A549 (cell line): ENCODE data around the gene SEC11A. TPM values are rescaled to one million over a fixed set of nuclear protein-coding genes. Genes with fewer than 3 reads are reported as not detected.

Source experiments
- ATAC-seq, 2 experiments: fragments of 200-7000 bp in 1 of 2; fragments of >200 bp in 1 of 2; cut with Nextera tagmentation in 1 of 2; cut with Tn5 transposase in 1 of 2; 3 replicates each; pipeline versions ENCODE4 v1.8.0 to v1.9.1; 2018 to 2020; ENCODE audit warnings: mild to moderate bottlenecking in 1 of 2, moderate library complexity in 1 of 2
- CTCF ChIA-PET: fragments of 300-600 bp; sonication (Branson Sonifier 250); formaldehyde crosslinking; extraction: SDS; loops from one replicate; lab custom pipeline; 2021; ENCODE audit warnings: antibody characterized with exemption, inconsistent platforms; lab: Yijun Ruan, JAX
- POLR2A ChIA-PET: fragments of 350-600 bp; formaldehyde crosslinking; extraction: SDS; loops from one replicate; lab custom pipeline; 2021; ENCODE audit warnings: antibody characterized with exemption, inconsistent platforms; lab: Yijun Ruan, JAX
- DNase-seq, 2 experiments: peaks; one replicate each; pipeline versions ENCODE4 v3.0.0 to v3.0.0-alpha.2; 2011 to 2016; ENCODE audit warnings: low read depth in 1 of 2, low spot score in 1 of 2
- FAIRE-seq: peaks from 2 replicates; lab custom pipeline; 2011; peaks lifted over from hg19 to GRCh38; lab: Jason Lieb, UNC
- H3K27ac ChIP-seq, 2 experiments: fragments of >200 bp; sonication (Bioruptor Twin); formaldehyde crosslinking; 3 replicates each; pipeline ENCODE4 v1.5.1; 2016 to 2017
- H3K4me1 ChIP-seq: fragments of >200 bp; sonication (Bioruptor Twin); formaldehyde crosslinking; 3 replicates; pipeline ENCODE4 v1.6.1; 2016
- H3K4me2 ChIP-seq: fragments of >200 bp; sonication (Bioruptor Twin); formaldehyde crosslinking; 3 replicates; pipeline ENCODE4 v1.6.1; 2016
- H3K4me3 ChIP-seq: fragments of >200 bp; sonication (Bioruptor Twin); formaldehyde crosslinking; 3 replicates; pipeline ENCODE4 v1.5.1; 2016
- H3K9me3 ChIP-seq: fragments of >200 bp; sonication (Bioruptor Twin); formaldehyde crosslinking; 3 replicates; pipeline ENCODE4 v1.6.1; 2016
- CBX8 ChIP-seq: fragments of 200-600 bp; sonication (generic); IDR thresholded peaks from 2 replicates; pipeline ENCODE4 v1.6.1; 2016
- ESRRA ChIP-seq: fragments of 150-350 bp; IDR thresholded peaks from 2 replicates; pipeline ENCODE4 v1.6.1; 2014; ENCODE audit warnings: mild to moderate bottlenecking, low read length, borderline replicate concordance
- FOSL2 ChIP-seq, 2 experiments: fragments of 450-650 bp in 1 of 2; fragments of >200 bp in 1 of 2; sonication (Bioruptor Twin) in 1 of 2; formaldehyde crosslinking; IDR thresholded peaks; 2 replicates each; pipeline versions ENCODE4 v1.5.0 to v1.6.1; 2016 to 2020; ENCODE audit warnings: mild to moderate bottlenecking in 1 of 2, moderate library complexity in 1 of 2
- KDM1A ChIP-seq: fragments of 200-600 bp; sonication (generic); IDR thresholded peaks from 2 replicates; pipeline ENCODE4 v1.6.1; 2016; ENCODE audit warnings: low read depth, mild to moderate bottlenecking
- KDM5A ChIP-seq: fragments of 200-600 bp; sonication (generic); IDR thresholded peaks from 2 replicates; pipeline ENCODE4 v1.6.1; 2016; ENCODE audit warnings: antibody characterized with exemption, mild to moderate bottlenecking
- MAFK ChIP-seq: fragments of 450-650 bp; IDR thresholded peaks from 2 replicates; pipeline ENCODE4 v1.6.1; 2014; ENCODE audit not compliant: partially characterized antibody
- NFE2L2 ChIP-seq: fragments of 150-350 bp; conservative IDR thresholded peaks from 2 replicates; pipeline ENCODE4 v1.6.1; 2014; ENCODE audit warnings: low read length
- NPAS2 ChIP-seq: fragments of 250-450 bp; sonication (Bioruptor Pico); IDR thresholded peaks from 2 replicates; pipeline ENCODE4 v1.8.0; 2022; ENCODE audit warnings: mild to moderate bottlenecking, moderate library complexity, borderline replicate concordance
- NR3C1 ChIP-seq: fragments of >200 bp; sonication (Bioruptor Twin); formaldehyde crosslinking; IDR thresholded peaks from 3 replicates; pipeline ENCODE4 v1.6.1; 2017
- POLR2A ChIP-seq: IDR thresholded peaks from 2 replicates; pipeline ENCODE4 v1.6.1; 2012; ENCODE audit warnings: mild to moderate bottlenecking, low read length
- RNF2 ChIP-seq: fragments of 200-600 bp; sonication (generic); IDR thresholded peaks from 2 replicates; pipeline ENCODE4 v1.6.1; 2016; ENCODE audit warnings: low read depth, mild to moderate bottlenecking, antibody characterized with exemption, moderate library complexity, borderline replicate concordance
- SMC3 ChIP-seq: fragments of >200 bp; sonication (Bioruptor Twin); formaldehyde crosslinking; IDR thresholded peaks from 3 replicates; pipeline ENCODE4 v1.6.1; 2018; ENCODE audit warnings: inconsistent platforms
- SREBF2 ChIP-seq: fragments of 450-650 bp; IDR thresholded peaks from 2 replicates; pipeline ENCODE4 v1.6.1; 2014; ENCODE audit warnings: mild to moderate bottlenecking, moderate library complexity
- TP53 ChIP-seq: fragments of 250-450 bp; sonication (Bioruptor Pico); IDR thresholded peaks from 2 replicates; pipeline ENCODE4 v1.5.0; 2021; ENCODE audit warnings: mild to moderate bottlenecking, moderate library complexity
- ZFP36 ChIP-seq: fragments of 450-650 bp; IDR thresholded peaks from 2 replicates; pipeline ENCODE4 v1.6.1; 2014; ENCODE audit warnings: borderline replicate concordance; ENCODE audit not compliant: partially characterized antibody
- ZNF302 ChIP-seq: fragments of 250-450 bp; sonication (Bioruptor Pico); IDR thresholded peaks from 2 replicates; pipeline ENCODE4 v1.9.0; 2021; ENCODE audit warnings: inconsistent platforms, mild to moderate bottlenecking, moderate library complexity
- ZSCAN20 ChIP-seq: fragments of 250-450 bp; sonication (Bioruptor Pico); IDR thresholded peaks from 2 replicates; pipeline ENCODE4 v1.8.0; 2022; ENCODE audit warnings: mild to moderate bottlenecking, moderate library complexity
- WGBS: methylation state at CpG from one replicate; pipeline ENCODE4 v1.1.6; 2017; ENCODE audit errors: missing lambda C conversion rate; 5-methylcytosine and 5-hydroxymethylcytosine counted together
- polyA plus RNA-seq, 4 experiments: library from polyadenylated mRNA; depleted of rRNA in 3 of 4; stranded (reverse); fragments of >200 nt; fragmentation: RNase III in 1 of 4; extraction: RNeasy Plus Mini Kit Qiagen cat#74134 plus additional on column Dnase treatment in 1 of 4; gene quantifications; 2 replicates in 3 of 4; 3 replicates in 1 of 4; pipeline ENCODE4 v1.2.3, GENCODE V29; 2011 to 2017
- TF ChIP-seq, protein P1 (sequence below): fragments of >200 bp; sonication (Bioruptor Twin); formaldehyde crosslinking; IDR thresholded peaks from 3 replicates; pipeline ENCODE4 v1.5.1; 2016
- TF ChIP-seq, protein P2 (sequence below): fragments of 450-650 bp; IDR thresholded peaks from 2 replicates; pipeline ENCODE4 v1.6.1; 2014; ENCODE audit warnings: antibody characterized with exemption

SEC11A gene
- polyA plus RNA-seq, 2 of the 4 experiments (the other 2 are of a cell fraction) = 380 to 490 TPM

DNA sequence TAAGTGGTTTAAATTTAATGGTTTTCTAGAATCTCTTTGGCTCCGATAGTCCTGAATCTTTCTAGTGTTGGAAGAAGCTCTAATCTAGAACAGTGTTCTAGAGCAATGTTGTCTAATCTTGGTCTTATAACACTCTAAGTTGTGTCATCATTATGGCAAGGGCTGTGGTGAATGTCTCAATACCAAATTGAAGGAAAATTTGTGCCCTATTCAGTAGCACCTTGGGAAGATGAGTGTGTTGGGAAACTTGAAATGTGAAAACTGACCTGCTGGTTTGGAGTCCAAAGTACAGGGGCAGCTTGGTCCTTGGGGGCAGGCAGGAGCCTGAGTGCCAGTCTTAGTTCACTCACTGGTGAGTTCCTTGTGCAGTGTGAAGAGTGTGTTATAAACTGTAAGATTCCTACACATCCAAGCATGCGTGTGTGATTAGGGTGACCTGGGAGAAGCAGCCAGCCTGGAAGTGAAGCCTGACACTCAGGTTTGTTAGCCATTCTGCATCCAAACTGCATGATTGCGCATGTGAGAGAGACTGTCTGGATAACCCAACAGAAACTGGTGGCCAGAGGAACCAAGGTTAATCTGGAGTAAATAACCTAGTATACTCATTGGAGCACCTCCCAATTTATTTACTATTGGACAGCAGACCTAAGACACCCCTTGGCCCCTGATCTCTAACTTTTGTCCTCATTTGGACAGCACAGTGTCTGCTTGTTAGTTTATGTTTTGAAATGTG, 47.1 kb upstream of the SEC11A start (continued):
- TF ChIP-seq, protein P1, sequence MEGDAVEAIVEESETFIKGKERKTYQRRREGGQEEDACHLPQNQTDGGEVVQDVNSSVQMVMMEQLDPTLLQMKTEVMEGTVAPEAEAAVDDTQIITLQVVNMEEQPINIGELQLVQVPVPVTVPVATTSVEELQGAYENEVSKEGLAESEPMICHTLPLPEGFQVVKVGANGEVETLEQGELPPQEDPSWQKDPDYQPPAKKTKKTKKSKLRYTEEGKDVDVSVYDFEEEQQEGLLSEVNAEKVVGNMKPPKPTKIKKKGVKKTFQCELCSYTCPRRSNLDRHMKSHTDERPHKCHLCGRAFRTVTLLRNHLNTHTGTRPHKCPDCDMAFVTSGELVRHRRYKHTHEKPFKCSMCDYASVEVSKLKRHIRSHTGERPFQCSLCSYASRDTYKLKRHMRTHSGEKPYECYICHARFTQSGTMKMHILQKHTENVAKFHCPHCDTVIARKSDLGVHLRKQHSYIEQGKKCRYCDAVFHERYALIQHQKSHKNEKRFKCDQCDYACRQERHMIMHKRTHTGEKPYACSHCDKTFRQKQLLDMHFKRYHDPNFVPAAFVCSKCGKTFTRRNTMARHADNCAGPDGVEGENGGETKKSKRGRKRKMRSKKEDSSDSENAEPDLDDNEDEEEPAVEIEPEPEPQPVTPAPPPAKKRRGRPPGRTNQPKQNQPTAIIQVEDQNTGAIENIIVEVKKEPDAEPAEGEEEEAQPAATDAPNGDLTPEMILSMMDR = no peak

DNA sequence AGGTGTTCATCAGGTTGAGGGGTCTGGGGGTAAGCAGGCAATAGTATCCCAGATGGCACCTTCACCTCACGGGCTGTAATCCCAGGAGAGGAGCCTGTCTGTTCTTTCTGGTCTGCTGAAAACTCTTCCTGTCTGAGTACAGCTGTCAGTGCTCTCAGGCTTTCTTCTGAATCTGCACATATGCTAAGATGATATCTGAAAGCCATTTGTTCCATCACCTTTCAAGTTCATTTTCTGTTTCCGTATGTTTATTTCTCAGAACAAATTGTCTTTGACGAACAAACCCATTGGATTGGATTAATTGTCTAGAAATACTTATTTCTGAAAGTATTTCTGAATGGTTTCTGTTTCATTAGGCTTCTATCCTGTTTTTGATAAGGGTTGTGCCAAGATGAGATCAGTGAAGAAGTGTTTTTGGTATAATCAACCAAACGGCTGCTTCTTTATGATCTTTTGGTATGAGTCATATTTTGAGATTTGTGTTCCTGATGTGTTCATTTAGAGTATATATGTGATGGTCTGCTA, 45.7 kb upstream of the SEC11A start:
- POLR2A ChIA-PET = no interaction called here
- CTCF ChIA-PET = no interaction called here

DNA sequence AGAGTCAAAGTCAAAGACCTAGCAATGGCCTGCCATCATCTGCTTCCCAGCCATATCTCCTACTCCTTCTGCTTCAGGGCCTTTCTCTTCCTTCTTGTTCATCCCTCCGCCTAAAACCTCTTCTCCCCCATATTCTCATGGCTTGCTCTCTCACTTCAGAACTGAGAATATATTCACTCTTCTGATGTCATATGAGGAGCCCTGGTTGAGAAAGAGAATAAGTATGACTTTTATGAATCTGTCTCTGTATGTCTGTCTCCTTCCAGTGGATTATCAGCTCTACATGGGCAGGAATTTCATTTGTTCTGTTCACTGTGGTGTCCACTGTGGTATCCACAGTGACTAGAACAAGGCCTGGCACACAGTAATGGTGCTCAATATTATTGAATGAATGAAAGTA, 44.3 kb upstream of the SEC11A start:
- no peak overlapping the region for H3K27ac ChIP-seq
- POLR2A ChIA-PET = no interaction called here
- no peak for ATAC-seq
- no peak overlapping the region for H3K4me3 ChIP-seq
- no peak overlapping the region for H3K4me2 ChIP-seq
- CTCF ChIA-PET = interaction anchor here (1.2 kb wide), 1 partner anchor 11 kb away, joined by 5 read pairs; no protein-coding TSS in a partner anchor
- FAIRE-seq = no peak
- H3K9me3 ChIP-seq = no peaks in the 10 kb centered on the region
- 98% methylated on average over 1 of the region's 1 CpG for WGBS
- no peak for TF ChIP-seq SMC3
- no peak for TF ChIP-seq ZSCAN20 (CRISPR knock-in tag)
- no peak for TF ChIP-seq TP53 (CRISPR knock-in tag)
- no peak for TF ChIP-seq NPAS2
- TF ChIP-seq KDM1A = no peak
- TF ChIP-seq SREBF2 = no peak
- no peak for TF ChIP-seq RNF2
- TF ChIP-seq ZFP36 = no peak
- TF ChIP-seq ZNF302 (CRISPR knock-in tag) = no peak
- no peak for TF ChIP-seq NFE2L2
- no peak for TF ChIP-seq NR3C1
- peaks cover 46% of the 10 kb centered on the region for H3K4me1 ChIP-seq
- no peak for DNase-seq

More for the DNA sequence above, 45.7 kb upstream of the SEC11A start:
- 65% methylated on average over 4 of the region's 4 CpGs for WGBS
- TF ChIP-seq MAFK = no peak
- no peak for TF ChIP-seq KDM5A
- TF ChIP-seq POLR2A = no peak
- no peak for TF ChIP-seq FOSL2 (IDR thresholded peaks at IDR 0.05)
- peak; percentile 43 for TF ChIP-seq FOSL2 (CRISPR knock-in tag; IDR thresholded peaks at IDR 0.05)
- Histone ChIP-seq H3K27ac (no peak overlapping the region), H3K4me2 (no peak overlapping the region), H3K4me3 (no peak overlapping the region), H3K4me1 (peaks cover 45% of the 10 kb centered on the region), H3K9me3 (no peaks in the 10 kb centered on the region)
- DNase-seq (no peak), ATAC-seq (no peak), FAIRE-seq (no peak)

DNA sequence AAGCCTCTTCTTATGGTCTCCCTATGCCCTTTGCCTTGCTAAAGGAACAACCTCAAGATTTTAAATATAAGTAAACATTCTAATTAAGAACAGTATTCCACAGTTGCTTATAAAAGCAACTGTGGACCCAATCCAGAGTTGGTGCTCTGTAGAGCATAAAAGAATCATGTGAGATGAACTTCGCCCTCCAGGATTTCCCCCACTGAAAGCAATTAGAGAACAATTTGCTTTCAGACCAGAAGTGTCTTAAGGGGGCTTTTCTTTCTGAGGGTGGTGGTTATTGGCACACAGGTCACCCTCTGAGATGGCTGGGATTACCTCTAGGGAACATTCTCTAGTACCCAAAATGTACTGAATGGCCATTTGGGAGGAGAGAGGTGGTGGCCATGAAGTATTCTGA, 43.1 kb upstream of the SEC11A start:
- ATAC-seq (no peak), DNase-seq (no peak), FAIRE-seq (no peak)
- H3K4me1 ChIP-seq = peaks cover 52% of the 10 kb centered on the region
- no peak overlapping the region for H3K27ac ChIP-seq
- no peaks in the 10 kb centered on the region for H3K9me3 ChIP-seq
- H3K4me2 ChIP-seq = no peak overlapping the region
- ChIA-PET CTCF (interaction anchor here (0.6 kb wide), 1 partner anchor 24 kb away, joined by 3 read pairs; no protein-coding TSS in a partner anchor), POLR2A (interaction anchor here (0.6 kb wide), 1 partner anchor 95 kb away, joined by 3 read pairs; no protein-coding TSS in a partner anchor)
- H3K4me3 ChIP-seq = no peak overlapping the region
- TF ChIP-seq, protein P2, sequence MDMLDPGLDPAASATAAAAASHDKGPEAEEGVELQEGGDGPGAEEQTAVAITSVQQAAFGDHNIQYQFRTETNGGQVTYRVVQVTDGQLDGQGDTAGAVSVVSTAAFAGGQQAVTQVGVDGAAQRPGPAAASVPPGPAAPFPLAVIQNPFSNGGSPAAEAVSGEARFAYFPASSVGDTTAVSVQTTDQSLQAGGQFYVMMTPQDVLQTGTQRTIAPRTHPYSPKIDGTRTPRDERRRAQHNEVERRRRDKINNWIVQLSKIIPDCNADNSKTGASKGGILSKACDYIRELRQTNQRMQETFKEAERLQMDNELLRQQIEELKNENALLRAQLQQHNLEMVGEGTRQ = no peak
- TF ChIP-seq NR3C1 (no peak), FOSL2 (IDR thresholded peaks at IDR 0.05) (no peak), FOSL2 (CRISPR knock-in tag; IDR thresholded peaks at IDR 0.05) (no peak), CBX8 (no peak), ZFP36 (no peak), ESRRA (no peak)
- WGBS = 95% methylated on average over 1 of the region's 1 CpG
